GM12864 (cell line): Measurements from ENCODE around the gene SYK.

Experiments used
- DNase-seq: peaks from one replicate; pipeline ENCODE4 v3.0.0-alpha.2; 2011; ENCODE audit warnings: low read depth
- H3K4me3 ChIP-seq: 2 replicates; pipeline ENCODE4 v1.5.1; 2011; ENCODE audit warnings: mild to moderate bottlenecking, low read depth, low read length, control low read depth
- CTCF ChIP-seq: IDR thresholded peaks from 2 replicates; pipeline ENCODE4 v1.5.1; 2011; ENCODE audit warnings: low read depth, mild to moderate bottlenecking, moderate library complexity, low read length, control low read depth, inconsistent platforms; ENCODE audit errors: missing control alignments

Gene SYK

DNA sequence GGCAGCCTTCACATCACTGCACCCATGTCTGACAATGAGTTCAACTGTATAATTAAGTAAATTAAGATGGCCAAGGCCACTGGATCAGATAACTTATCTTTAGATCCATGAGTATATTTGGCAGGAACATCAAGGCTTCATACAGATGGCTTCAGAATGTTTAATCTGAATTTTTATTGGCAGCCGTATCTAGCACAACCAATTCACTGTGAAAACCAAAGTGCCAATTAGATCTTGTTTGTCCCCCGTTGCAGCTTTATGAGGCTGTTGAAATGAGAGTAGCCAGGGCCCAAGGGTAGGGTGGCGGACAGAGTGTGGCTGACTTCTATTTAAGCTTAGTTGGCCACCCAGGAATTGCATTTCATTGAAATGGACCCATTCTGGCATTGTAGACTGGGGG lies 137.7 kb downstream of the SYK start:
- no peak for DNase-seq
- no peak for TF ChIP-seq CTCF
- H3K4me3 ChIP-seq: no peak overlapping the region

GRCh38 chr9:90940280-90940679 lies 138.7 kb downstream of the SYK start:
- no peak for DNase-seq
- H3K4me3 ChIP-seq: no peak overlapping the region
- no peak for TF ChIP-seq CTCF

DNA sequence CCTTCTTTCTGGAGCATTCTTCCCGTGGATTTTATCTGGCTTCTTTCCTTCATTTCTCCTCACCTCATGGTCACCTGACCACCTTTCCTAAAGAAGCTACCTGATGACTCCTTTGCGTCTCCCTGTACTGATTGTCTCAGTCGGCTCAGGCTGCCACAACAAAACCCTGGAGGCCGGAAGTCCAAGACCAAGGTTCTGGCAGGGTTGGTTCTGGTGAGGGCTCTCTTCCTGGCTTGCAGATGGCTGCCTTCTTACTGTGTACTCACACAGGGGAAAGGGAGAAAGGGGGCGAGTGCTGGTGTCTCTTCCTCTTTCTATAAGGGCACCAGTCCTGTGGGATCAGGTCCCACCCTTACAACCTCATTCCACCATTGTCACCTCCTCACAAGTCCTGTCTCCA lies 140.0 kb downstream of the SYK start:
- no peak for TF ChIP-seq CTCF
- DNase-seq: no peak

DNA sequence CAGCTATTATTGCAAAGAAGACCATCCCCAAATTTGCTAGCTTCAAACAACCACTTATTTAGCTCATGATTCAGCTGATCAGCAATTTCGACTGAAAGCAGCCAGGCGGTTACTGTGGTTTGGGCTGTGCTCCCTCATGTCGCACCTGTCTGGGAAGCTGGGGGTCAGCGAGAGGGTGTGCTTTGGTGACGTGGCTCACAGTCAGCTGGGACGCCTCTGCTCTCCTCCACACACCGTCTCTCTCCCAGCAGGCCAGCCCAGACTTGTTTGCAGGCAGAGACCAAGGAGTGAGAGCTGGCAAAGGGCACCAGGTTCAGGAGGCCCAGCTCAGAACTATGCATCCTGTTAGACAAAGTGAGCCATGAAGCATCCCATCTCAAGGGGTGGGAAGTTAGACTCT lies 140.9 kb downstream of the SYK start:
- no peak for TF ChIP-seq CTCF
- H3K4me3 ChIP-seq: no peak overlapping the region
- DNase-seq: no peak

More for the DNA sequence above, 140.0 kb downstream of the SYK start:
- no peak overlapping the region for H3K4me3 ChIP-seq

- no peak for DNase-seq
- TF ChIP-seq CTCF: no peak
- no peak overlapping the region for H3K4me3 ChIP-seq
These were observed 141.7 kb downstream of the SYK start for GRCh38 chr9:90943341-90943740.

- H3K4me3 ChIP-seq: no peak overlapping the region
- DNase-seq: no peak
- TF ChIP-seq CTCF: no peak
These were observed 143.7 kb downstream of the SYK start for GRCh38 chr9:90945336-90945735.

DNA sequence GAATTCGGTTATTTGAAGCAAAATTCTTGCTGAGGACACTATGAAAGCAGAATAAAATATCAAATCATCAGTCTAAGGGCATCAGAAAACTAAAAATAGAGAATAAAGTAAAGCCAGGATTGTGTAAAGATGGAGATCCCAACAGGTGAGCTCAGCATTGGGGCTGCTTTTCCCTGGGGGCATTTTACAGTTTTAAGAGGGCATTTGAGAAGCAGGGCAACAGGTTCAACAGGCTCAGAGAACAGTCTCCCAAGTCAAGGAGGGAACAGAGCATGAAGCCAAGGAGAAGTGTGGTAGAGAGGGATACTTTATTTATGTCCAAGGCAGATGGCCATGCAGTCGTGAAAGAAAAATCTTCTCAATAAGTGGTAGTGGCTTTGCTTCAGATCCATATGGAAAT lies 145.4 kb downstream of the SYK start:
- TF ChIP-seq CTCF: no peak
- H3K4me3 ChIP-seq: no peak overlapping the region
- no peak for DNase-seq
